OCI-LY7 (cell line): Measurements from ENCODE around the gene PTPMT1.

Source experiments
- CTCF ChIP-seq: fragments of 200-600 bp; sonication (generic); conservative IDR thresholded peaks from 2 replicates; pipeline ENCODE4 v1.5.1; 2014; ENCODE audit warnings: mild to moderate bottlenecking, antibody characterized with exemption, low read length, moderate library complexity, mixed read lengths
- EZH2phosphoT487 ChIP-seq: fragments of 200-600 bp; sonication (generic); IDR thresholded peaks from 2 replicates; pipeline ENCODE4 v1.6.1; 2018; ENCODE audit warnings: low read depth, borderline replicate concordance, mild to moderate bottlenecking, mixed run types, antibody characterized with exemption, low read length, moderate library complexity, mixed read lengths

GRCh38 chr11:47589118-47589517 is 23.7 kb downstream of the PTPMT1 start:
- TF ChIP-seq CTCF (no peak), EZH2phosphoT487 (no peak)
